HL-60 (cell line): Measurements from ENCODE around the gene MYH9.

Experiments used
- DNase-seq, 2 experiments: peaks; one replicate each; pipeline ENCODE4 v3.0.0-alpha.2; 2010 to 2020; ENCODE audit warnings: low read depth in 1 of 2, low spot score in 1 of 2
- H3K27ac ChIP-seq: fragments of 250-450 bp; sonication (Bioruptor Pico); replicated peaks from 2 replicates; pipeline ENCODE4 v1.5.1; 2020; ENCODE audit warnings: mild to moderate bottlenecking, moderate library complexity
- H3K27me3 ChIP-seq: fragments of 250-450 bp; sonication (Bioruptor Pico); 2 replicates; pipeline ENCODE4 v1.5.1; 2021; ENCODE audit warnings: mild to moderate bottlenecking, moderate library complexity; ENCODE audit not compliant: insufficient read depth, poor library complexity, severe bottlenecking
- H3K4me3 ChIP-seq: replicated peaks from 2 replicates; pipeline ENCODE4 v1.5.1; 2011; ENCODE audit warnings: mild to moderate bottlenecking, control low read depth, low read length; ENCODE audit not compliant: insufficient read depth
- GABPA ChIP-seq: IDR thresholded peaks from 2 replicates; pipeline ENCODE4 v1.6.1; 2012; ENCODE audit warnings: low read depth
- POLR2AphosphoS5 ChIP-seq: IDR thresholded peaks from 2 replicates; pipeline ENCODE4 v1.6.1; 2012; ENCODE audit warnings: low read depth
- REST ChIP-seq: IDR thresholded peaks from 2 replicates; pipeline ENCODE4 v1.6.1; 2012; ENCODE audit warnings: low read depth; ENCODE audit not compliant: insufficient replicate concordance
- SPI1 ChIP-seq: IDR thresholded peaks from 2 replicates; pipeline ENCODE4 v1.6.1; 2012; ENCODE audit warnings: low read depth, mild to moderate bottlenecking, borderline replicate concordance
- TF ChIP-seq, protein P1 (sequence below): IDR thresholded peaks from one replicate; pipeline ENCODE4 v1.5.1; 2011; ENCODE audit warnings: low read length, control low read depth, inconsistent platforms; ENCODE audit not compliant: insufficient read depth

The MYH9 gene

DNA sequence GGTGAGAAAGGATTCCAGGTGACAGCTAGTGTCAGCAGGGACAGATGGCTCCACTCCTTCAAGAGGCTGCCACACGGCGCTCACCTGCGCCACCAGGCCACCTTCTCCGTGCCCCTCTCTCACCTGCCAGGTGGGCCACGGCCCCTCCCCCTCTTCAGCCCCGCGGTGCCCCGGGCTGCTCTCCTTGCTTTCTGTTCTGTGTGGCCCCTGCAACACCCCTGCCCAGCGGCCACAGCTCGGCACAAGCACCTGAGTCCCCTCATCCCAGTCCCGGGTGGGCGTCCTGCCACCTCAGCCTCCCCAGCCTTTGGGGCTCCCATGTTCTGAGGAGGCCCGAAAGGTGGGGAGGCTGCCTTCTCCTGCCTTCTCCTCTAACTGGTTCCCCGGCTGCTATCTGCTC lies 88.5 kb downstream of the MYH9 start:
- DNase-seq: no peak
- Histone ChIP-seq H3K4me3 (no peak overlapping the region), H3K27ac (no peak overlapping the region), H3K27me3 (no peaks in the 10 kb centered on the region)
- TF ChIP-seq GABPA: no peak
- TF ChIP-seq, protein P1, sequence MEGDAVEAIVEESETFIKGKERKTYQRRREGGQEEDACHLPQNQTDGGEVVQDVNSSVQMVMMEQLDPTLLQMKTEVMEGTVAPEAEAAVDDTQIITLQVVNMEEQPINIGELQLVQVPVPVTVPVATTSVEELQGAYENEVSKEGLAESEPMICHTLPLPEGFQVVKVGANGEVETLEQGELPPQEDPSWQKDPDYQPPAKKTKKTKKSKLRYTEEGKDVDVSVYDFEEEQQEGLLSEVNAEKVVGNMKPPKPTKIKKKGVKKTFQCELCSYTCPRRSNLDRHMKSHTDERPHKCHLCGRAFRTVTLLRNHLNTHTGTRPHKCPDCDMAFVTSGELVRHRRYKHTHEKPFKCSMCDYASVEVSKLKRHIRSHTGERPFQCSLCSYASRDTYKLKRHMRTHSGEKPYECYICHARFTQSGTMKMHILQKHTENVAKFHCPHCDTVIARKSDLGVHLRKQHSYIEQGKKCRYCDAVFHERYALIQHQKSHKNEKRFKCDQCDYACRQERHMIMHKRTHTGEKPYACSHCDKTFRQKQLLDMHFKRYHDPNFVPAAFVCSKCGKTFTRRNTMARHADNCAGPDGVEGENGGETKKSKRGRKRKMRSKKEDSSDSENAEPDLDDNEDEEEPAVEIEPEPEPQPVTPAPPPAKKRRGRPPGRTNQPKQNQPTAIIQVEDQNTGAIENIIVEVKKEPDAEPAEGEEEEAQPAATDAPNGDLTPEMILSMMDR: no peak

GRCh38 chr22:36298601-36299000 lies 89.2 kb downstream of the MYH9 start:
- DNase-seq: no peak
- no peak overlapping the region for H3K4me3 ChIP-seq
- TF ChIP-seq REST: no peak
- TF ChIP-seq GABPA: no peak
- TF ChIP-seq POLR2AphosphoS5: no peak; the same call in 1 of the 2 replicates
- TF ChIP-seq, protein P1: no peak
- no peak for TF ChIP-seq SPI1
- H3K27me3 ChIP-seq: no peaks in the 10 kb centered on the region
- no peak overlapping the region for H3K27ac ChIP-seq

- no peak overlapping the region for H3K27ac ChIP-seq
- DNase-seq: no peak
- no peak overlapping the region for H3K4me3 ChIP-seq
- H3K27me3 ChIP-seq: no peaks in the 10 kb centered on the region
- TF ChIP-seq REST: no peak
- no peak for TF ChIP-seq SPI1
- TF ChIP-seq, protein P1: no peak
- TF ChIP-seq POLR2AphosphoS5: no peak
- TF ChIP-seq GABPA: no peak
Observed at GRCh38 chr22:36298118-36298517, 89.6 kb downstream of the MYH9 start.

DNA sequence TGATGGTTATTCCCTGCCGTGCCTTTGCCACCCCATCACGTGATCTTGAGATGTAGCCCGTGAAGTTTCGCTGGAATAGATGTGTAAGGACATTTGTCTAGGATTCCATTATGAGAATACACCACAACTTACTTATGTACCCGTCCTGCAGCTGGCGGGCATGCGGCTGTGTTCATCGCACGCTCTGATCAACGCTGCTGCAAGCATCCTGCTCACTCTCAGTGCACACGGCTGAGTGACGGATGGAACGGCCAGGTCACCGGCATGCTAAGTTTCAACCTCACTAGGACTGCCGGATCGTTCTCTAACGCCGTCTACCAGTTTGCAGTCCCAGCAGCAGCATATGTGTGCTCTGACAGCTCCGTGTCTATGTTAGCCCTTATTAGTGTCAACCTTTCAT lies 90.2 kb downstream of the MYH9 start:
- Histone ChIP-seq H3K27me3 (no peaks in the 10 kb centered on the region), H3K27ac (no peak overlapping the region), H3K4me3 (no peak overlapping the region)
- DNase-seq: no peak
- no peak for TF ChIP-seq GABPA
